Lower lobe of right lung (tissue), 2 donors: ENCODE measurements around the gene CDH23. TPM values are rescaled to one million over a fixed set of nuclear protein-coding genes. Genes with fewer than 3 reads are reported as not detected.
A peak's percentile ranks its signal among the peaks of the same experiment; 100 is the strongest.
"Not testable (repeated sequence)": the region's sequence is repeated elsewhere in the genome, so short reads cannot be mapped to it uniquely, and the experiment has no call there.

Experiments used
- ATAC-seq, 2 donors: fragments of 200-7000 bp; cut with Tn5 transposase; one replicate each; pipeline ENCODE4 v1.9.1; 2020 to 2022; ENCODE audit warnings: mild to moderate bottlenecking in 2 of 2, moderate library complexity in 2 of 2
- DNase-seq: peaks from one replicate; pipeline ENCODE4 v3.0.0-alpha.2; 2020
- H3K27ac ChIP-seq: fragments of 200-600 bp; one replicate; pipeline ENCODE4 v1.8.0; 2022
- H3K27me3 ChIP-seq: fragments of 200-600 bp; one replicate; pipeline ENCODE4 v1.8.0; 2022; ENCODE audit warnings: low read depth
- H3K36me3 ChIP-seq: fragments of 200-600 bp; one replicate; pipeline ENCODE4 v1.8.0; 2022; ENCODE audit warnings: mild to moderate bottlenecking
- H3K4me1 ChIP-seq: fragments of 200-600 bp; one replicate; pipeline ENCODE4 v1.8.0; 2022
- H3K4me3 ChIP-seq: fragments of 200-600 bp; one replicate; pipeline ENCODE4 v1.8.0; 2022; ENCODE audit warnings: mild to moderate bottlenecking
- H3K9me3 ChIP-seq: fragments of 200-600 bp; one replicate; pipeline ENCODE4 v1.8.0; 2022
- CTCF ChIP-seq: fragments of 200-600 bp; IDR thresholded peaks from one replicate; pipeline ENCODE4 v1.8.0; 2022; ENCODE audit warnings: antibody characterized with exemption, mild to moderate bottlenecking
- intact Hi-C: fragments of 100-400 bp; cut with DNase I; formaldehyde crosslinking; loops from one replicate; pipeline ENCODE4 v1.11.0; 2022
- total RNA-seq: library from RNA; stranded (reverse); fragmentation: NEBNext Ultra II Directional; extraction: Animal tissue kit (Norgen Biotek cat#: 25700); gene quantifications from one replicate; pipeline ENCODE4 v1.2.1, GENCODE V29; 2021
- donor health status: DM: no; HTN: yes; CAD: no; lungs with severe emphysema.

The CDH23 gene
- total RNA-seq, 1 donor from 2014 or later: 9.4 TPM

- intact Hi-C loops: no loop called here
- no peaks in the 10 kb centered on the region for H3K9me3 ChIP-seq
- H3K4me3 ChIP-seq: no peak overlapping the region
- TF ChIP-seq CTCF: no peak
- no peak overlapping the region for H3K27ac ChIP-seq
- DNase-seq (no peak), ATAC-seq (no peak)
- no peaks in the 10 kb centered on the region for H3K27me3 ChIP-seq
- H3K4me1 ChIP-seq: peaks cover 11% of the 10 kb centered on the region
- H3K36me3 ChIP-seq: peaks cover 57% of the 10 kb centered on the region
These were observed 38.4 kb upstream of the CDH23 start for GRCh38 chr10:71358277-71358676.

GRCh38 chr10:71358906-71359305 is 37.8 kb upstream of the CDH23 start:
- H3K4me3 ChIP-seq, ATAC-seq, intact Hi-C loops, H3K9me3 ChIP-seq, H3K27me3 ChIP-seq, DNase-seq: not testable (repeated sequence)
- Histone ChIP-seq H3K4me1 (peaks cover 11% of the 10 kb centered on the region), H3K36me3 (peaks cover 51% of the 10 kb centered on the region), H3K27ac (peak overlapping the region; percentile 25)

- ATAC-seq (peak; percentile 59 to 67), DNase-seq (peak; percentile 60)
- Histone ChIP-seq H3K4me3 (no peak overlapping the region), H3K27me3 (no peaks in the 10 kb centered on the region), H3K9me3 (no peaks in the 10 kb centered on the region), H3K36me3 (peaks cover 46% of the 10 kb centered on the region), H3K27ac (peak overlapping the region; percentile 25), H3K4me1 (peaks cover 11% of the 10 kb centered on the region)
- no peak for TF ChIP-seq CTCF
- intact Hi-C loops: no loop called here
These were observed 37.2 kb upstream of the CDH23 start for GRCh38 chr10:71359364-71360046.

GRCh38 chr10:71360735-71361134 is 36.0 kb upstream of the CDH23 start:
- Histone ChIP-seq H3K36me3 (peaks cover 42% of the 10 kb centered on the region), H3K27ac (no peak overlapping the region), H3K4me1 (peaks cover 11% of the 10 kb centered on the region), H3K4me3 (no peak overlapping the region), H3K27me3 (no peaks in the 10 kb centered on the region), H3K9me3 (no peaks in the 10 kb centered on the region)
- intact Hi-C loops: no loop called here
- no peak for TF ChIP-seq CTCF
- no peak for ATAC-seq
- DNase-seq: no peak

GRCh38 chr10:71361581-71361980 is 35.1 kb upstream of the CDH23 start:
- intact Hi-C loops: no loop called here
- no peak overlapping the region for H3K4me3 ChIP-seq

More at GRCh38 chr10:71361581-71361980, 35.1 kb upstream of the CDH23 start:
- no peak for TF ChIP-seq CTCF
- Histone ChIP-seq H3K4me1 (peaks cover 11% of the 10 kb centered on the region), H3K36me3 (peaks cover 33% of the 10 kb centered on the region), H3K9me3 (no peaks in the 10 kb centered on the region), H3K27ac (no peak overlapping the region), H3K27me3 (no peaks in the 10 kb centered on the region)
- no peak for DNase-seq
- no peak for ATAC-seq
